Amygdala (tissue), 56 donors: ENCODE data around the gene ZNF148.

Experiments
- DNase-seq, 56 donors: peaks; one replicate each; lab custom pipeline; 2025; lab: John Stamatoyannopoulos, UW

Gene ZNF148

GRCh38 chr3:125337506-125337905 lies 37.6 kb downstream of the ZNF148 start:
- DNase-seq, result no peak

GRCh38 chr3:125334675-125335560 lies 40.2 kb downstream of the ZNF148 start:
- DNase-seq, result no peak

DNA sequence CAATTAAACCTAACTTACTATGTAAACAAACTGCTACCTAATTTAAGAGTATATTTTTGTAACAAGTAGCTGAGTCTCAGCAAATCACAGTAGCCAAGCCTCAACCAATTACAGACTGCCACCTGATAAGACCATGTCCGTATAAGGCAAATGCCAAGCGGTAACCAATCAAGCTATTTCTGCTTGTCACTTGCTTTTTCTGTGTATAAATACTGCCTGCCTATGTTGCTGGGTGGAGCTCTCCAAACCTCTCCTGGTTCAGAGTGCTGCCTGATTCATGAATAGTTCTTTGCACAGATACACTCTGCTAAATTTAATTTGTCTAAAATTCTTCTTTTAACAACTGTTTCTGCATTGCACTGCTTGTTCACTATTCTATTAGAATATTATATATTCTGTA lies 42.6 kb downstream of the ZNF148 start:
- DNase-seq, result no peak

- DNase-seq, result no peak
Measured at GRCh38 chr3:125331243-125331642, 43.9 kb downstream of the ZNF148 start.

GRCh38 chr3:125326957-125327356 lies 48.2 kb downstream of the ZNF148 start:
- no peak for DNase-seq

GRCh38 chr3:125325746-125326145 lies 49.4 kb downstream of the ZNF148 start:
- no peak for DNase-seq

GRCh38 chr3:125324341-125324740 lies 50.8 kb downstream of the ZNF148 start:
- DNase-seq, result no peak

DNA sequence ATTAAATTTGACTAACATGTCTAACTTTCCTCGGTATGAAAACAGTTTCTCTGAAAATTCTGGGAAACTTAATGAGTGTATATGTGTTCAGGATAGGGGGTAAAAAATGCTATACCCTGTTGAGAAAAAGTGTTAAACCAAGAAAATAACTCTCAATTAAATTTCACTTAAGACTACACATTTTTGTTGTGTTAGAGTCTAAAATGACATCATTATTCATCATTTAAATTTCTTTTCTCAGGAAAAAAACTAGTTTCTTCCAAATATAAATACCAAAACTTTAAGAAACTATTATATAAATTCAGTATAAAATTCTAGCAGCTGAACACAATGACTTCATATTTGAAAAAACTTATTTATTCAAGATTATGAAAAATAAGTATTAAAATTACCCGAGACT lies 52.2 kb downstream of the ZNF148 start:
- no peak for DNase-seq

GRCh38 chr3:125322166-125322565 lies 53.0 kb downstream of the ZNF148 start:
- DNase-seq, result no peak

DNA sequence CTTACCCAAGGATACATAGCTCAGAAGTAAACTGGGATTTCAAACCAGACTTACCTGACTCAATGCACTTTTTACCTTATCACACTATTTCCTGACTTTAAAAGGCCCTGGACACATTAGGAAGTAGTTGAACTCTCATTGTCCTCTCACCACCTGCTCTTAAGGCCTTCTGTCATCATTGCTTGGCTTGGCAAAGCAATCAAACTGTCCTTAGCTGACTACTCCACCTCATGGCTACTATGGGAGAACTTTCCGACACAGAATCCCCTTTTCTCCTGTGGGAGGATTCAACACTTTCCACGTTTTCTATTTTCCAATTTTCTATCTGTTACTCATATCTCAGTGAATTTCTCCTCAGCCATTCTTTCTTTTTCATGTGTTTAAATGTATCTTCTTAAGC lies 55.4 kb downstream of the ZNF148 start:
- no peak for DNase-seq

DNA sequence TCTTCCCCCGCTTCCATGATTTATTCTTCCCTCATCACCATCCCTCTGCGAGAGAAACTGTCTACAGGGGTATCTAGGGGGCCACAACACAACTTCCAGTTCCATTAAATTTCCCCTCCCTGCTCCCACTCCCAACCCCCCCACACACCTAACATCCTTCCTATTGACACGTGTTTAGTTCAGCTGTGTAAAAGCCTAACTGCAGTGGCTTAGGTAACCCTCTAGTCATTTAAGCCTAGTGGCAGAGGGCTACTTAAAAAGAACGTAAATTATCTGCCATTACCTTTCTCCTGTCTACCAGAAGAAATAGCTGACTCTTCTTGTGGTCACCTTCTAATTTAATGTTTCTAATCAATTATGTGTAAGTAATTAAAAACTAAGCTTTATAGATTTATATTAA lies 56.3 kb downstream of the ZNF148 start:
- no peak for DNase-seq

- no peak for DNase-seq
Measured at GRCh38 chr3:125318167-125318865, 56.8 kb downstream of the ZNF148 start.

DNA sequence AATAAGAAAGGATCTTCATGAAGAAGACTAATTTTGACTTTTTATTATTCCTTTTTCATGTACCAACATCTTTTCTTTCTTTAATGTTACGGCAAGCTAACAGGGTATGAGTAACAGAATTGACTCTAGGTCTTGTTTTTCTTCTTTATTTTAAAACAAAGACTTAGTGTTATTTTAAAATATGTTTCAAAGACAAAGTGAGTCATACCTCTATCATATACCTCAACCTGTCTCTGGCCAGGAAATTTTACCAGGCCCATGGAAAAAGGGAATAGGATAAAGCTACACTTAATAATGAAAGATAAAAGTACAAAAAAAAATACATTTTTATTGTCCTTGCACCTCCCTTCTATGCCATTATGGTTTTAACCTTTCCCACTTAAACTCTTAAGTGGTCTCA lies 57.4 kb downstream of the ZNF148 start:
- DNase-seq, result no peak

- no peak for DNase-seq
Measured at GRCh38 chr3:125316949-125317348, 58.2 kb downstream of the ZNF148 start.

DNA sequence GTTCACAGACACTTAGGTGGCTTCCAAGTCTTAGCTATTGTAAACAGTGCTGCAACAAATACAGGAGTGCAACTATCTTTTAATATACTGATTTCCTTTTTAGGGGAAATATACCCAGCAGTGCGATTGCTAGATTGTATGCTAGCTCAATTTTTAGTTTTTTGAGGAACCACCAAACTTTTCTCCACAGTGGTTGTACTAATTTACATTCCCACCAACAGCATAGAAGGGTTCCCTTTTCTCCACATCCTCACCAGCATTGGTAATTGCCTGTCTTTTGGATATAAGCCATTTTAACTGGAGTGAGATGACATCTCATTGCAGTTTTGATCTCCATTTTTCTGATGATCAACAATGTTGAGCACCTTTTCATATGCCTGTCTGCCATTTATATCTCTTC lies 58.9 kb downstream of the ZNF148 start:
- no peak for DNase-seq

DNA sequence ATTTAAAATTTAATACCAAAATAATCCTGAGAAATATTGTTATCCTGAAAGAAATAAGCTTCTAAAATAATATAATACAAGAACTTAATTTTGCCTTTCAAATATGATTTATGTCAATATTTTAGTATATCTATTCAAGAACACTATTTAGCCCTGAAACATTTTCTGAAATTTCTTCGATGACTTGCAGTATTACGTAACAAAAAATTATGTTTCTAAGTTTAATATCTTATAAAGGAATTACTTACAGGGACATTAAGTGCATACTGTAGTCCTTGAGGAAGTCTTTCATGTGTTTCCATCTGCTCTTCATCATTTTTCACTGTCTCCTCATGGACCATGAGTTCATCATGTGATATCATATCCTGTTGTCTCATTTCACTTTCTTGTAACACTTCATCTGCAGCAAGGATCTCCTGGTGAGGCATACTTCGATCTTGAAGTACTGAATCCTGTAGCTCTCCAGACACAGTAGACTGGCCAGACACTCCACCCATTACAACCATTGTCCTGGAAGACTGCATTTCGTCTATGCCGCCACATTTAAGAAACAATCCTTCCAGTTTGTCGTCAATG lies 62.0 kb downstream of the ZNF148 start:
- DNase-seq, result no peak

GRCh38 chr3:125310623-125311081 lies 64.5 kb downstream of the ZNF148 start:
- DNase-seq, result no peak

DNA sequence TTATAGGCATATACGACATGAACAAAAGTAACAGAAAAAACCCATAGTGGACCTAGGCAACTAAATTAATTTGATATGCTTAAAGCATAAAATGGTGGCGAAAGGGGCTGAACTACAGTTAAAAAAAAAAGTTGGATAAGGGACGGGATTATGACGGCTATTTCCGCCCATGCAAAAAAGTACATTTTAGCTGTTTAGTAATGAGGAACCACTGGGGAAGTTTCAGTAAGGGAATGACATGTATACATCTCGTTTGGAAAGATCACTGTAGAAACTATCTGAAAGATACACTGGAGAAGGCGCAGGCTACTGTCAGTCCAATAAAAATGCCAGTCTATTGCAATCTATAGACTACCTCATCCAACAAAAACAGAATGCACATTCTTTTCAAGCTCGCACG lies 65.6 kb downstream of the ZNF148 start:
- DNase-seq, result no peak

DNA sequence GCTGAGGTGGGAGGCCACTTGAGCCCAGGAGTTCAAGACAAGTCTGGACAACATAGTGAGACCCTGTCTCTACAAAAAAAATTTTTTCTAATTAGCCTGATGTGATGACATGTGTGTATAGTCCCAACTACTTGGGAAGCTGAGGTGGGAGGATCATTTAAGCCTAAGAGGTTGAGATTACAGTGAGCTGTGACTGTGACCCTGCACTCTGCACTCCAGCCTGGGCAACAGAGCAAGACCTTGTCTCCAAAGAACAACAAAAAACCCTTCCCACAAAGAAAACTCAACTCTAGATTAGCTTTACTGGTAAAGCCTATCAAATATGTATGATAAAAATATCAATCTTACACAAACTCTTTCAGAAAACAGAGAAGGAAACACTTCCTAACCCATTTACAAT lies 68.5 kb downstream of the ZNF148 start:
- DNase-seq, result no peak

GRCh38 chr3:125302932-125303331 lies 72.2 kb downstream of the ZNF148 start:
- no peak for DNase-seq

DNA sequence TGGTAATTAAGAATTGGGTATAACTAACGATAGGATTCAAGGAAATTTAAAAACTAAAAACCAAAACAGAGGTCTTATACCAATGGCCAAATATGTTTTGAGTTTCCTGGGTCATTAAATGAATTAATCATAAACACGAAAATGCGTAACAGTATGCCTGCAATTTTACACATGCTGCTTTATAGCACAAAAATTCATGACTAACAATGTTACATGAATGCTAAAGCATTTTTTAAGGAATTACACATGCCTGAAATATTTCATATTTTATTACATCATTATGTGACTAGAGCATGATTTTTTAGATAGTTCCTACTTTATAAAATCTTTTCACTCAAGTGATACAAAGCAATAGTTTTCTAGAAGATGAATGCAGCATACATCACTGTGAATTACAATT lies 74.7 kb downstream of the ZNF148 start:
- no peak for DNase-seq

DNA sequence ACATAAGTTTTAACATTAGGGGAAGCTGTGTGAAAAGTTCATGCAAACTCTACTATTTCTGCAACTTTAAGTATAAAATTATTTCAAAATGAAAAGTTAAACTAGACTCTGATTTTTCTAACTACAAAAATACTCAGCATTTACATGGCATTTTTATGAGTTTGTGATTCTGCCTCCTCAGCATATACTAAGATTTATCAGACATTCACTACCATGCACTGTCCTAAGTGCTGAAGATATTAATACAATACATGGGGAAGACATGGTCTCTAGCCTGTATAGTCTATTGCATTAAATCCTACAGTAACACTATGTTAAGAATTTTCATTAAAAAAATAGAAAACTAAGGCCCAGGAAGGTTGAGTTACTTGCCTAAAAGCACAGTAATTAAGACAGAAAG lies 80.7 kb downstream of the ZNF148 start:
- DNase-seq, result no peak
